Measurements from ENCODE around the gene FRAS1. TPM values are rescaled to one million over a fixed set of nuclear protein-coding genes. Genes with fewer than 3 reads are reported as not detected.

Gene FRAS1
- total RNA-seq, 2 experiments from 2014 or later, result not detected

DNA sequence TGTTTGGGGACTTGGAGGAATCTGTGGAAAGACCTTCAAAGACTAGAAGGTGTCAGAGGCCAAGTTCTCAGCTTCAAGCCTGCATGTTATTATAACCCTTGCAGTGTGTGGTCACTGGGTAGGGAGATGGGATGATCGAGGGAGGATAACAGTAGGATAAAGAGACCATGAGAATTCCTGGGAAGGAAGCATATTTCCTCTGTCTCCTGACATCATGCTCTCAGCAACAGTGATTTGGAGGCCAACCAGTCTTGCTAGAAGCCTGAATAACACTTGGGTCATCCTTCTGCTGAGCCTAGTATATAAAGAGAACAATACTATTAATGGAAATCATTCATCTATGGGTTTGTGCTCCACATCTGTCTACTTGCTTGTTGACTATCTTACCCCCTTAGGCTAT lies 453.6 kb downstream of the FRAS1 start:
- no peaks in the 10 kb centered on the region for H3K9me3 ChIP-seq (ENCODE audit: control insufficient read depth in 1 of 2, insufficient read depth in 1 of 2, low read length in 2 of 2)
- DNase-seq (no peak), ATAC-seq (ENCODE audit: poor library complexity) (no peak)
- TF ChIP-seq, protein P1, sequence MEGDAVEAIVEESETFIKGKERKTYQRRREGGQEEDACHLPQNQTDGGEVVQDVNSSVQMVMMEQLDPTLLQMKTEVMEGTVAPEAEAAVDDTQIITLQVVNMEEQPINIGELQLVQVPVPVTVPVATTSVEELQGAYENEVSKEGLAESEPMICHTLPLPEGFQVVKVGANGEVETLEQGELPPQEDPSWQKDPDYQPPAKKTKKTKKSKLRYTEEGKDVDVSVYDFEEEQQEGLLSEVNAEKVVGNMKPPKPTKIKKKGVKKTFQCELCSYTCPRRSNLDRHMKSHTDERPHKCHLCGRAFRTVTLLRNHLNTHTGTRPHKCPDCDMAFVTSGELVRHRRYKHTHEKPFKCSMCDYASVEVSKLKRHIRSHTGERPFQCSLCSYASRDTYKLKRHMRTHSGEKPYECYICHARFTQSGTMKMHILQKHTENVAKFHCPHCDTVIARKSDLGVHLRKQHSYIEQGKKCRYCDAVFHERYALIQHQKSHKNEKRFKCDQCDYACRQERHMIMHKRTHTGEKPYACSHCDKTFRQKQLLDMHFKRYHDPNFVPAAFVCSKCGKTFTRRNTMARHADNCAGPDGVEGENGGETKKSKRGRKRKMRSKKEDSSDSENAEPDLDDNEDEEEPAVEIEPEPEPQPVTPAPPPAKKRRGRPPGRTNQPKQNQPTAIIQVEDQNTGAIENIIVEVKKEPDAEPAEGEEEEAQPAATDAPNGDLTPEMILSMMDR (IDR thresholded peaks at IDR 0.05), result no peak
- ChIA-PET CTCF (no interaction called here), POLR2A (no interaction called here)
- intact Hi-C loops (cut with DNase I, micrococcal nuclease), result loop anchor here in 1 of 2 experiments (10.0 kb wide), 1 partner anchor 546 kb away; no protein-coding TSS in a partner anchor
- H3K4me3 ChIP-seq (ENCODE audit: low read length), result no peak overlapping the region
- Mint-ChIP-seq H3K4me3 (no peak overlapping the region), H3K4me1 (ENCODE audit: low read depth) (no peaks in the 10 kb centered on the region), H3K9me3 (no peaks in the 10 kb centered on the region), H3K36me3 (ENCODE audit: low read depth) (no peaks in the 10 kb centered on the region), H3K27ac (no peak overlapping the region), H3K27me3 (no peaks in the 10 kb centered on the region)
- no peaks in the 10 kb centered on the region for H3K4me1 ChIP-seq (ENCODE audit: insufficient read depth, low read length)
- H3K36me3 ChIP-seq (ENCODE audit: insufficient read depth, low read length), result no peaks in the 10 kb centered on the region
- no peaks in the 10 kb centered on the region for H3K27me3 ChIP-seq (ENCODE audit: control insufficient read depth in 1 of 2, insufficient read depth in 2 of 2, low read length in 2 of 2)
- H3K27ac ChIP-seq (ENCODE audit: low read depth in 1 of 2, low read length in 2 of 2), result no peak overlapping the region

GRCh38 chr4:78512357-78512920 lies 455.3 kb downstream of the FRAS1 start:
- DNase-seq (no peak), ATAC-seq (ENCODE audit: poor library complexity) (no peak)
- H3K27me3 Mint-ChIP-seq, result no peaks in the 10 kb centered on the region
- no peaks in the 10 kb centered on the region for H3K9me3 Mint-ChIP-seq
- ChIA-PET POLR2A (no interaction called here), CTCF (no interaction called here)
- Histone ChIP-seq H3K27me3 (ENCODE audit: control insufficient read depth in 1 of 2, insufficient read depth in 2 of 2, low read length in 2 of 2) (no peaks in the 10 kb centered on the region), H3K9me3 (ENCODE audit: control insufficient read depth in 1 of 2, insufficient read depth in 1 of 2, low read length in 2 of 2) (no peaks in the 10 kb centered on the region), H3K27ac (ENCODE audit: low read depth in 1 of 2, low read length in 2 of 2) (no peak overlapping the region), H3K4me1 (ENCODE audit: insufficient read depth, low read length) (no peaks in the 10 kb centered on the region), H3K36me3 (ENCODE audit: insufficient read depth, low read length) (no peaks in the 10 kb centered on the region), H3K4me3 (ENCODE audit: low read length) (no peak overlapping the region)
- no peaks in the 10 kb centered on the region for H3K36me3 Mint-ChIP-seq (ENCODE audit: low read depth)
- H3K27ac Mint-ChIP-seq, result no peak overlapping the region
- H3K4me3 Mint-ChIP-seq, result no peak overlapping the region
- H3K4me1 Mint-ChIP-seq (ENCODE audit: low read depth), result no peaks in the 10 kb centered on the region
- TF ChIP-seq, protein P1 (IDR thresholded peaks at IDR 0.05), result no peak
- intact Hi-C loops (cut with DNase I, micrococcal nuclease), result loop anchor here in 1 of 2 experiments (10.0 kb wide), 1 partner anchor 548 kb away; no protein-coding TSS in a partner anchor

DNA sequence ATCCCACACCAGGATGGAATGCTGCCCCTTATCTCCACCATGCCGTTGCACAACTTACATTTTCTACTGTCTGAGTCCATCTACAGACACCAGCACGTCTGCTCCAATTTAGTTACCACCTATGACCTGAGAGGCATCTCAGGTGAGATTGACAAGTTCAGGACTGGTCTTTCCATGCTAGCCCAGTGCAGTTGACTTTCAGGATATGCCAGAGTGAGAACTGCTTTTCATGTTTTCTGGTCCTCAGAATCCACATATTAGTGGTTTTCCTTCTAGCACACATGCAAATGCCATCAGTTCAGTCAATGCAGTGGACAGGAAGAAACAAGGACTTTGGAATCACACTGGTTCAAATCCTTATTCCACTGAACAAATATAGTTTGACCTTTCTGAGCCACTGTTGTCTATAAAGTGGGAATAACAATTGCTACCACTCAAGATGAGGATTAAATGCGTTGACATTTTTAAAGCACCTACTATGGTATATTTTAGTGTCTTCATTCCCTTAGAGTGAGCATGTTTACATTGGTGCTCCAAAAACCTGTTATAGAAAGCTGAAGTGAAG lies 456.4 kb downstream of the FRAS1 start:
- Mint-ChIP-seq H3K27me3 (no peaks in the 10 kb centered on the region), H3K27ac (no peak overlapping the region), H3K9me3 (no peaks in the 10 kb centered on the region), H3K4me3 (no peak overlapping the region), H3K36me3 (ENCODE audit: low read depth) (no peaks in the 10 kb centered on the region), H3K4me1 (ENCODE audit: low read depth) (no peaks in the 10 kb centered on the region)
- POLR2A ChIA-PET, result no interaction called here
- intact Hi-C loops (cut with DNase I, micrococcal nuclease), result loop anchor here in 1 of 2 experiments (10.0 kb wide), 1 partner anchor 549 kb away; no protein-coding TSS in a partner anchor
- Histone ChIP-seq H3K27me3 (ENCODE audit: control insufficient read depth in 1 of 2, insufficient read depth in 2 of 2, low read length in 2 of 2) (no peaks in the 10 kb centered on the region), H3K9me3 (ENCODE audit: control insufficient read depth in 1 of 2, insufficient read depth in 1 of 2, low read length in 2 of 2) (no peaks in the 10 kb centered on the region), H3K36me3 (ENCODE audit: insufficient read depth, low read length) (no peaks in the 10 kb centered on the region), H3K4me1 (ENCODE audit: insufficient read depth, low read length) (no peaks in the 10 kb centered on the region), H3K4me3 (ENCODE audit: low read length) (no peak overlapping the region), H3K27ac (ENCODE audit: low read depth in 1 of 2, low read length in 2 of 2) (no peak overlapping the region)
- CTCF ChIA-PET, result no interaction called here
- DNase-seq (no peak), ATAC-seq (ENCODE audit: poor library complexity) (no peak)
- TF ChIP-seq, protein P1 (IDR thresholded peaks at IDR 0.05), result no peak

Measured in CD4-positive, alpha-beta T cell (primary cell).